ACC112 (cell line): ENCODE data around the gene C11orf16.
A peak's percentile ranks its signal among the peaks of the same experiment; 100 is the strongest.
"Not testable (repeated sequence)": the region's sequence is repeated elsewhere in the genome, so short reads cannot be mapped to it uniquely, and the experiment has no call there.

ENCODE experiments used
- H2AFZ ChIP-seq: fragments of 200-600 bp; sonication (generic); one replicate; pipeline ENCODE4 v1.6.0; 2017; ENCODE audit warnings: antibody characterized with exemption, low read length; ENCODE audit not compliant: unreplicated experiment
- H3K27ac ChIP-seq: fragments of 200-600 bp; sonication (generic); 2 replicates; pipeline ENCODE4 v1.5.1; 2014; ENCODE audit warnings: low read depth, mild to moderate bottlenecking, antibody characterized with exemption, low read length, moderate library complexity
- H3K27me3 ChIP-seq: fragments of 200-600 bp; sonication (generic); 2 replicates; pipeline ENCODE4 v1.6.1; 2014; ENCODE audit warnings: mild to moderate bottlenecking, antibody characterized with exemption, low read length, moderate library complexity, mixed read lengths; ENCODE audit not compliant: insufficient read depth
- H3K36me3 ChIP-seq: fragments of 200-600 bp; sonication (generic); 2 replicates; pipeline ENCODE4 v1.6.1; 2016; ENCODE audit warnings: mild to moderate bottlenecking, antibody characterized with exemption, low read length, moderate library complexity, mixed read lengths; ENCODE audit not compliant: insufficient read depth
- H3K4me1 ChIP-seq: fragments of 200-600 bp; sonication (generic); one replicate; pipeline ENCODE4 v1.6.1; 2016; ENCODE audit warnings: low read length, mixed read lengths; ENCODE audit not compliant: insufficient read depth, unreplicated experiment, control insufficient read depth
- H3K4me3 ChIP-seq: fragments of 200-600 bp; sonication (generic); 2 replicates; pipeline ENCODE4 v1.5.1; 2014; ENCODE audit warnings: mild to moderate bottlenecking, low read depth, low read length
- H3K79me2 ChIP-seq: fragments of 200-600 bp; sonication (generic); one replicate; pipeline ENCODE4 v1.6.0; 2016; ENCODE audit warnings: low read length; ENCODE audit not compliant: control insufficient read depth, unreplicated experiment, insufficient read depth

C11orf16 gene

GRCh38 chr11:8881585-8881984 lies 51.2 kb downstream of the C11orf16 start:
- not testable (repeated sequence) for H3K27me3 ChIP-seq, H2AFZ ChIP-seq, H3K36me3 ChIP-seq, H3K4me3 ChIP-seq, H3K79me2 ChIP-seq, H3K4me1 ChIP-seq, H3K27ac ChIP-seq

- no peaks in the 10 kb centered on the region for H3K27me3 ChIP-seq
- H2AFZ ChIP-seq, result no peak overlapping the region
- no peaks in the 10 kb centered on the region for H3K79me2 ChIP-seq
- no peaks in the 10 kb centered on the region for H3K36me3 ChIP-seq
- no peak overlapping the region for H3K27ac ChIP-seq
- no peaks in the 10 kb centered on the region for H3K4me1 ChIP-seq
- H3K4me3 ChIP-seq, result no peak overlapping the region
Observed at GRCh38 chr11:8878771-8879170, 54.0 kb downstream of the C11orf16 start.

- peaks cover 13% of the 10 kb centered on the region for H3K4me1 ChIP-seq
- H3K36me3 ChIP-seq, result no peaks in the 10 kb centered on the region
- H3K27ac ChIP-seq, result no peak overlapping the region
- peaks cover 6% of the 10 kb centered on the region for H3K79me2 ChIP-seq
- no peak overlapping the region for H3K4me3 ChIP-seq
- no peaks in the 10 kb centered on the region for H3K27me3 ChIP-seq
- no peak overlapping the region for H2AFZ ChIP-seq
Observed at GRCh38 chr11:8873741-8874405, 58.9 kb downstream of the C11orf16 start.

GRCh38 chr11:8871962-8872361 lies 60.8 kb downstream of the C11orf16 start:
- Histone ChIP-seq H3K27ac (peak overlapping the region; percentile 54; the same call in 1 of the 2 replicates), H3K27me3 (no peaks in the 10 kb centered on the region), H2AFZ (peak overlapping the region; percentile 95), H3K4me1 (peaks cover 24% of the 10 kb centered on the region), H3K4me3 (peak overlapping the region; percentile 86), H3K36me3 (no peaks in the 10 kb centered on the region), H3K79me2 (peaks cover 6% of the 10 kb centered on the region)

- Histone ChIP-seq H3K79me2 (peaks cover 6% of the 10 kb centered on the region), H3K4me3 (peak overlapping the region; percentile 86), H3K36me3 (no peaks in the 10 kb centered on the region), H3K27me3 (no peaks in the 10 kb centered on the region), H2AFZ (peak overlapping the region; percentile 95), H3K4me1 (peaks cover 31% of the 10 kb centered on the region), H3K27ac (peak overlapping the region; percentile 54)
Observed at GRCh38 chr11:8871171-8871775, 61.5 kb downstream of the C11orf16 start.

GRCh38 chr11:8870411-8871170 lies 62.2 kb downstream of the C11orf16 start:
- Histone ChIP-seq H3K36me3 (no peaks in the 10 kb centered on the region), H3K27ac (peak overlapping the region; percentile 54; the same call in 1 of the 2 replicates), H3K4me3 (peak overlapping the region; percentile 86), H3K4me1 (peaks cover 33% of the 10 kb centered on the region), H2AFZ (peak overlapping the region; percentile 87), H3K27me3 (no peaks in the 10 kb centered on the region), H3K79me2 (peaks cover 6% of the 10 kb centered on the region)
